Neural cell (in vitro differentiated cells): Measurements from ENCODE around the gene SYNPO2. TPM values are rescaled to one million over a fixed set of nuclear protein-coding genes. Genes with fewer than 3 reads are reported as not detected.

Source experiments
- H2AFZ ChIP-seq: fragments of 200-600, 300-800 bp; sonication (generic), shearing (Covaris generic); 2 replicates; pipeline ENCODE4 v1.6.0; 2014; ENCODE audit warnings: low read depth, mild to moderate bottlenecking, antibody characterized with exemption, low read length, moderate library complexity
- H3F3A ChIP-seq: fragments of 200-600 bp; shearing (Covaris generic); 2 replicates; pipeline ENCODE4 v1.6.1; 2016; ENCODE audit warnings: mild to moderate bottlenecking, moderate library complexity, mixed read lengths, antibody characterized with exemption, low read length; ENCODE audit not compliant: insufficient read depth, poor library complexity, severe bottlenecking
- H3K27ac ChIP-seq: fragments of 200-600, 300-800 bp; sonication (generic), shearing (Covaris generic); 2 replicates; pipeline ENCODE4 v1.5.1; 2014; ENCODE audit warnings: mild to moderate bottlenecking, low read length, moderate library complexity
- H3K27me3 ChIP-seq: fragments of 300-800, 200-600 bp; sonication (generic), shearing (Covaris generic); 2 replicates; pipeline ENCODE4 v1.6.0; 2014; ENCODE audit warnings: mild to moderate bottlenecking, low read depth, low read length, moderate library complexity; ENCODE audit not compliant: insufficient read depth
- H3K36me3 ChIP-seq: fragments of 300-800, 200-600 bp; sonication (generic), shearing (Covaris generic); 2 replicates; pipeline ENCODE4 v1.5.1; 2014; ENCODE audit warnings: mild to moderate bottlenecking, antibody characterized with exemption, low read length, moderate library complexity; ENCODE audit not compliant: insufficient read depth
- H3K4me2 ChIP-seq: fragments of 300-800, 200-600 bp; sonication (generic), shearing (Covaris generic); 2 replicates; pipeline ENCODE4 v1.6.0; 2014; ENCODE audit warnings: mild to moderate bottlenecking, low read length
- H3K4me3 ChIP-seq: fragments of 300-800, 200-600 bp; sonication (generic), shearing (Covaris generic); 2 replicates; pipeline ENCODE4 v1.5.1; 2014; ENCODE audit warnings: mild to moderate bottlenecking, low read length, moderate library complexity
- H3K79me2 ChIP-seq: fragments of 200-600 bp; shearing (Covaris generic); replicated peaks from 2 replicates; pipeline ENCODE4 v1.6.0; 2014; ENCODE audit warnings: mild to moderate bottlenecking, low read length, moderate library complexity; ENCODE audit not compliant: insufficient read depth
- H3K9ac ChIP-seq: fragments of 300-800, 200-600 bp; sonication (generic), shearing (Covaris generic); 2 replicates; pipeline ENCODE4 v1.6.1; 2016; ENCODE audit warnings: mild to moderate bottlenecking, low read length, mixed read lengths
- H3K9me2 ChIP-seq: fragments of 200-600 bp; shearing (Covaris generic); 2 replicates; pipeline ENCODE4 v1.6.1; 2016; ENCODE audit warnings: mild to moderate bottlenecking, low read length, mixed read lengths; ENCODE audit not compliant: insufficient read depth
- H3K9me3 ChIP-seq: fragments of 200-600, 300-800 bp; sonication (generic), shearing (Covaris generic); 2 replicates; pipeline ENCODE4 v1.6.1; 2016; ENCODE audit warnings: mild to moderate bottlenecking, mixed run types, low read length, moderate library complexity, mixed read lengths
- H4K20me1 ChIP-seq: fragments of 200-600 bp; shearing (Covaris generic); 2 replicates; pipeline ENCODE4 v1.6.1; 2016; ENCODE audit warnings: mild to moderate bottlenecking, mixed run types; ENCODE audit not compliant: insufficient read depth
- CTCF ChIP-seq: fragments of 450-650 bp; IDR thresholded peaks from 2 replicates; pipeline ENCODE4 v1.5.1; 2014; ENCODE audit warnings: antibody characterized with exemption, mild to moderate bottlenecking, moderate library complexity; ENCODE audit not compliant: poor library complexity, severe bottlenecking
- EP300 ChIP-seq: fragments of 450-650 bp; conservative IDR thresholded peaks from 2 replicates; pipeline ENCODE4 v1.6.1; 2014; ENCODE audit warnings: antibody characterized with exemption, mild to moderate bottlenecking, moderate library complexity; ENCODE audit not compliant: poor library complexity, severe bottlenecking
- EZH2 ChIP-seq: fragments of 200-600, 300-800 bp; shearing (Covaris generic), sonication (generic); IDR thresholded peaks from 2 replicates; pipeline ENCODE4 v1.6.1; 2014; ENCODE audit warnings: antibody characterized with exemption, low read length, borderline replicate concordance, mild to moderate bottlenecking; ENCODE audit not compliant: insufficient read depth, poor library complexity, severe bottlenecking
- MXI1 ChIP-seq: fragments of 450-650 bp; conservative IDR thresholded peaks from 2 replicates; pipeline ENCODE4 v1.6.1; 2014; ENCODE audit warnings: antibody characterized with exemption, mild to moderate bottlenecking; ENCODE audit not compliant: poor library complexity, severe bottlenecking
- POLR2AphosphoS5 ChIP-seq: IDR thresholded peaks from 2 replicates; pipeline ENCODE4 v1.6.1; 2012
- RAD21 ChIP-seq: fragments of 450-650 bp; conservative IDR thresholded peaks from 2 replicates; pipeline ENCODE4 v1.6.1; 2014; ENCODE audit warnings: antibody characterized with exemption, mild to moderate bottlenecking, moderate library complexity
- REST ChIP-seq: IDR thresholded peaks from 2 replicates; pipeline ENCODE4 v1.6.1; 2012; ENCODE audit warnings: borderline replicate concordance
- SMC3 ChIP-seq: fragments of 450-650 bp; conservative IDR thresholded peaks from 2 replicates; pipeline ENCODE4 v1.6.1; 2014; ENCODE audit warnings: antibody characterized with exemption, mild to moderate bottlenecking, moderate library complexity; ENCODE audit not compliant: poor library complexity
- TAF1 ChIP-seq: IDR thresholded peaks from 2 replicates; pipeline ENCODE4 v1.6.1; 2012; ENCODE audit warnings: low read depth
- polyA plus RNA-seq: library from polyadenylated mRNA; depleted of rRNA; stranded (reverse); fragments of >200 nt; gene quantifications from 2 replicates; pipeline ENCODE4 v1.2.3, GENCODE V29; 2014

The SYNPO2 gene
- polyA plus RNA-seq, 1 donor from 2014 or later, result 0.14 TPM

DNA sequence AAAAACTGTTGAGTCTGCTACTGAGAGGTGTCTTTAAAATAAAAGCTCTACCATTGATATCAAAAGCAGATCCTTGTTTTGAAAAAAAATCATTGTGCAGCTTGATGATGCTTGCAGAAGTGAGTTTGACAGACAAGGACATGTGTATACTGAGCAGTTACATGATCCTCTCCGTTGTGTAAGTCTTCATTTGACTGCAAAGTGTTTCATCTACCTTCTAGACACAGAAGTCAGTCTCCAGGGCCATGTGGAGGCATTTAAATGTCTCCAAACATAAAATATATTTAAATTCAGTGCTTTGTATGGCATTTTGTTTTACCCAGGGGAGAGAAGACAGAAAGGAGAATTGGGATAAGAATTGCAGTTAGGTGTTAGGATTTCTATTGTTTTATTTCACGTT, 139.2 kb downstream of the SYNPO2 start:
- H3K36me3 ChIP-seq, result no peaks in the 10 kb centered on the region
- no peaks in the 10 kb centered on the region for H3K9me2 ChIP-seq
- H3K9me3 ChIP-seq, result no peaks in the 10 kb centered on the region
- H2AFZ ChIP-seq, result no peak overlapping the region
- no peak for TF ChIP-seq TAF1
- TF ChIP-seq EZH2, result no peak
- peak; percentile 76 for TF ChIP-seq EP300
- TF ChIP-seq MXI1, result peak; percentile 32
- no peak for TF ChIP-seq SMC3
- no peak for TF ChIP-seq REST
- TF ChIP-seq CTCF, result no peak
- peak; percentile 58 for TF ChIP-seq POLR2AphosphoS5
- TF ChIP-seq RAD21, result no peak
- H3K79me2 ChIP-seq, result no peaks in the 10 kb centered on the region
- no peak overlapping the region for H3K4me2 ChIP-seq
- no peaks in the 10 kb centered on the region for H3F3A ChIP-seq
- no peak overlapping the region for H3K27ac ChIP-seq
- H3K9ac ChIP-seq, result no peak overlapping the region
- no peaks in the 10 kb centered on the region for H4K20me1 ChIP-seq
- H3K4me3 ChIP-seq, result no peak overlapping the region
- no peaks in the 10 kb centered on the region for H3K27me3 ChIP-seq

DNA sequence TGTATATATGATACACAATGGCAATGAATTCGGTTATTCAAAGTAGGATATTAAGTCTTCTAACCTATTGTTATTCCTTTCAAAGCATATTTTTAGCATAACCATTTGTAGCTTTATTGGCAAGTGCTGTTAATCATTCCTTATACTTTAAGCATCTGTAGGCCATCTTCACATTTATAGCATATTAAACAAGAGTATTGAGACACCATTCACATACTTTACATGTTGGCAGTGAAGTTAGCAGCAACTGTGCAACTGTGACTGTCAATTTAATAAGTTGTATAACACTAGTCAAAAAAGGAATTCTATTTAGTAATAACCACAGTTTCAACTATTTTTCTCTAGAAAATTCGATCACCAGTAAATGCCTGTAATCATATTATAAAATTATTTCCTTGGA, 139.6 kb downstream of the SYNPO2 start:
- Histone ChIP-seq H3K27ac (no peak overlapping the region), H3K4me2 (no peak overlapping the region), H3K9ac (no peak overlapping the region), H3K9me3 (no peaks in the 10 kb centered on the region), H2AFZ (no peak overlapping the region), H3K4me3 (no peak overlapping the region), H3K9me2 (no peaks in the 10 kb centered on the region), H3F3A (no peaks in the 10 kb centered on the region), H4K20me1 (no peaks in the 10 kb centered on the region), H3K36me3 (no peaks in the 10 kb centered on the region), H3K27me3 (no peaks in the 10 kb centered on the region), H3K79me2 (no peaks in the 10 kb centered on the region)
- TF ChIP-seq REST, result no peak
- TF ChIP-seq MXI1, result no peak
- TF ChIP-seq RAD21, result no peak
- TF ChIP-seq TAF1, result no peak
- no peak for TF ChIP-seq EZH2
- no peak for TF ChIP-seq EP300
- no peak for TF ChIP-seq CTCF
- no peak for TF ChIP-seq POLR2AphosphoS5
- no peak for TF ChIP-seq SMC3
